Prostate gland (tissue), 2 donors: Measurements from ENCODE around the gene TANC1. TPM values are rescaled to one million over a fixed set of nuclear protein-coding genes. Genes with fewer than 3 reads are reported as not detected.

Experiments
- DNase-seq: peaks from one replicate; pipeline ENCODE4 v3.0.0-alpha.2; 2019; ENCODE audit warnings: low spot score
- H3K27ac ChIP-seq, 2 donors: fragments of 200-600 bp; sonication (generic); 2 replicates each; pipeline ENCODE4 v1.5.1; 2017 to 2019
- H3K27me3 ChIP-seq: fragments of 200-600 bp; sonication (generic); replicated peaks from 2 replicates; pipeline ENCODE4 v1.5.1; 2019; ENCODE audit not compliant: insufficient read depth
- H3K36me3 ChIP-seq, 2 donors: fragments of 200-600 bp; sonication (generic); 1 replicate in 1 of 2; 2 replicates in 1 of 2; pipeline versions ENCODE4 v1.5.1 to v1.8.1; 2017 to 2019
- H3K4me1 ChIP-seq: fragments of 200-600 bp; sonication (generic); replicated peaks from 2 replicates; pipeline ENCODE4 v1.5.1; 2019
- H3K4me3 ChIP-seq, 2 donors: fragments of 200-600 bp; sonication (generic); 2 replicates each; pipeline ENCODE4 v1.5.1; 2017 to 2019
- H3K9me3 ChIP-seq: fragments of 200-600 bp; sonication (generic); 2 replicates; pipeline ENCODE4 v1.5.1; 2017
- CTCF ChIP-seq, 4 experiments: fragments of 200-600 bp in 2 of 4; fragments of 450-650 bp in 2 of 4; sonication (generic) in 2 of 4; IDR thresholded peaks; 1 replicate in 3 of 4; 2 replicates in 1 of 4; pipeline ENCODE4 v1.5.1; 2016 to 2019; ENCODE audit warnings: antibody characterized with exemption in 4 of 4, mild to moderate bottlenecking in 2 of 4, moderate library complexity in 2 of 4
- POLR2A ChIP-seq: fragments of 450-650 bp; IDR thresholded peaks from one replicate; pipeline ENCODE4 v1.6.1; 2016; ENCODE audit warnings: antibody characterized with exemption, mild to moderate bottlenecking
- POLR2AphosphoS5 ChIP-seq: sonication (generic); formaldehyde crosslinking; IDR thresholded peaks from one replicate; pipeline ENCODE4 v1.6.1; 2017; ENCODE audit warnings: antibody characterized with exemption
- WGBS: methylation state at CpG from one replicate; pipeline ENCODE4 v1.1.5; 2018; 5-methylcytosine and 5-hydroxymethylcytosine counted together
- intact Hi-C: fragments of 100-400 bp; cut with DNase I; formaldehyde crosslinking; loops from one replicate; pipeline ENCODE4 v1.14.2; 2022
- total RNA-seq, 2 donors: library from RNA; depleted of rRNA; stranded (reverse); fragments of >200 nt; gene quantifications; one replicate each; pipeline ENCODE4 v1.1.0, GENCODE V29; 2016

Gene TANC1
- total RNA-seq, 2 donors from 2014 or later = 33.5 to 39.7 TPM

- intact Hi-C loops = no loop called here
Measured at GRCh38 chr2:158923641-158924040, 44.8 kb upstream of the TANC1 start.

GRCh38 chr2:158926478-158926948 lies 41.9 kb upstream of the TANC1 start:
- no peaks in the 10 kb centered on the region for H3K4me1 ChIP-seq
- no peak for DNase-seq
- no peak overlapping the region for H3K27ac ChIP-seq
- H3K4me3 ChIP-seq = no peak overlapping the region
- no peaks in the 10 kb centered on the region for H3K9me3 ChIP-seq
- intact Hi-C loops = no loop called here
- TF ChIP-seq POLR2A (no peak), CTCF (IDR thresholded peaks at IDR 0.05) (no peak), POLR2AphosphoS5 (no peak)
- WGBS = 44% methylated on average over 8 of the region's 8 CpGs
- H3K36me3 ChIP-seq = no peaks in the 10 kb centered on the region
- H3K27me3 ChIP-seq = no peaks in the 10 kb centered on the region

More at GRCh38 chr2:158923641-158924040, 44.8 kb upstream of the TANC1 start:
- no peaks in the 10 kb centered on the region for H3K4me1 ChIP-seq
- TF ChIP-seq POLR2AphosphoS5 (no peak), CTCF (IDR thresholded peaks at IDR 0.05) (no peak), POLR2A (no peak)
- no peaks in the 10 kb centered on the region for H3K27me3 ChIP-seq
- no peaks in the 10 kb centered on the region for H3K9me3 ChIP-seq
- H3K4me3 ChIP-seq = no peak overlapping the region
- H3K27ac ChIP-seq = no peak overlapping the region
- H3K36me3 ChIP-seq = no peaks in the 10 kb centered on the region
- DNase-seq = no peak
- WGBS = 41% methylated on average over 1 of the region's 1 CpG

- 94% methylated on average over 2 of the region's 2 CpGs for WGBS
- Histone ChIP-seq H3K4me1 (no peaks in the 10 kb centered on the region), H3K9me3 (no peaks in the 10 kb centered on the region), H3K27me3 (no peaks in the 10 kb centered on the region), H3K27ac (no peak overlapping the region), H3K4me3 (no peak overlapping the region), H3K36me3 (no peaks in the 10 kb centered on the region)
- no peak for DNase-seq
- TF ChIP-seq POLR2AphosphoS5 = no peak
- TF ChIP-seq CTCF (IDR thresholded peaks at IDR 0.05) = no peak
- no peak for TF ChIP-seq POLR2A
- intact Hi-C loops = no loop called here
Measured at GRCh38 chr2:158928515-158928914, 39.9 kb upstream of the TANC1 start.

GRCh38 chr2:158928965-158929364 lies 39.5 kb upstream of the TANC1 start:
- Histone ChIP-seq H3K27me3 (no peaks in the 10 kb centered on the region), H3K36me3 (no peaks in the 10 kb centered on the region), H3K4me1 (no peaks in the 10 kb centered on the region), H3K9me3 (no peaks in the 10 kb centered on the region), H3K27ac (no peak overlapping the region), H3K4me3 (no peak overlapping the region)
- TF ChIP-seq POLR2A (no peak), CTCF (IDR thresholded peaks at IDR 0.05) (no peak), POLR2AphosphoS5 (no peak)
- DNase-seq = no peak
- intact Hi-C loops = no loop called here

GRCh38 chr2:158931572-158931971 lies 36.9 kb upstream of the TANC1 start:
- H3K9me3 ChIP-seq = no peaks in the 10 kb centered on the region
- H3K27ac ChIP-seq = no peak overlapping the region
- H3K4me3 ChIP-seq = no peak overlapping the region
- H3K4me1 ChIP-seq = no peaks in the 10 kb centered on the region
- intact Hi-C loops = no loop called here
- no peaks in the 10 kb centered on the region for H3K27me3 ChIP-seq
- no peaks in the 10 kb centered on the region for H3K36me3 ChIP-seq
- no peak for DNase-seq
- WGBS = 30% methylated on average over 2 of the region's 2 CpGs
- TF ChIP-seq POLR2AphosphoS5 = no peak
- no peak for TF ChIP-seq CTCF (IDR thresholded peaks at IDR 0.05)
- no peak for TF ChIP-seq POLR2A
